A673 (cell line): ENCODE data around the gene DDB1. TPM values are rescaled to one million over a fixed set of nuclear protein-coding genes. Genes with fewer than 3 reads are reported as not detected.

ENCODE experiments used
- BruUV-seq: library from RNA; stranded (reverse); fragments of 400-500 nt; replicated peaks from 2 replicates; lab custom pipeline; 2021; lab: Mats Ljungman, UMichigan
- CTCF ChIA-PET: fragments of 300-600 bp; sonication (Branson Sonifier 250); formaldehyde crosslinking; loops from one replicate; lab custom pipeline; 2022; ENCODE audit warnings: antibody characterized with exemption; lab: Charles Lee
- POLR2A ChIA-PET: fragments of 300-600 bp; sonication (Branson Sonifier 250); formaldehyde crosslinking; loops from one replicate; lab custom pipeline; 2022; ENCODE audit warnings: antibody characterized with exemption; ENCODE audit not compliant: low non-redundant PET; lab: Charles Lee
- DNase-seq: peaks from one replicate; pipeline ENCODE4 v3.0.0-alpha.2; 2015; ENCODE audit warnings: low spot score
- H3K27ac ChIP-seq: fragments of 200-600 bp; sonication (generic); 2 replicates; pipeline ENCODE4 v1.5.1; 2016; ENCODE audit warnings: mixed run types, low read depth, mild to moderate bottlenecking, mixed read lengths, antibody characterized with exemption, low read length; ENCODE audit not compliant: poor library complexity, severe bottlenecking
- H3K27me3 ChIP-seq: fragments of 200-600 bp; sonication (generic); replicated peaks from 2 replicates; pipeline ENCODE4 v1.6.1; 2017; ENCODE audit warnings: mixed run types, low read depth, mild to moderate bottlenecking, mixed read lengths, antibody characterized with exemption, low read length; ENCODE audit not compliant: insufficient read depth, poor library complexity
- H3K36me3 ChIP-seq: fragments of 200-600 bp; sonication (generic); 2 replicates; pipeline ENCODE4 v1.6.1; 2016; ENCODE audit warnings: mixed run types, mild to moderate bottlenecking, mixed read lengths, antibody characterized with exemption, low read length; ENCODE audit not compliant: insufficient read depth, poor library complexity, severe bottlenecking
- H3K4me1 ChIP-seq: fragments of 200-600 bp; sonication (generic); 2 replicates; pipeline ENCODE4 v1.6.1; 2017; ENCODE audit warnings: mixed run types, mild to moderate bottlenecking, mixed read lengths, antibody characterized with exemption, low read length; ENCODE audit not compliant: insufficient read depth, poor library complexity, severe bottlenecking
- H3K4me3 ChIP-seq: fragments of 200-600 bp; sonication (generic); 2 replicates; pipeline ENCODE4 v1.5.1; 2016; ENCODE audit warnings: low read depth, mixed run types, mild to moderate bottlenecking, mixed read lengths, low read length; ENCODE audit not compliant: poor library complexity, severe bottlenecking
- H3K9me3 ChIP-seq: fragments of 200-600 bp; sonication (generic); 2 replicates; pipeline ENCODE4 v1.6.1; 2016; ENCODE audit warnings: mixed run types, low read depth, mild to moderate bottlenecking, mixed read lengths, antibody characterized with exemption, low read length; ENCODE audit not compliant: poor library complexity, severe bottlenecking
- EZH2 ChIP-seq: fragments of 200-600 bp; sonication (generic); IDR thresholded peaks from 2 replicates; pipeline ENCODE4 v1.6.1; 2017; ENCODE audit warnings: borderline replicate concordance, low read depth, mild to moderate bottlenecking, mixed read lengths, antibody characterized with exemption, low read length; ENCODE audit not compliant: poor library complexity, severe bottlenecking
- intact Hi-C: fragments of 100-400 bp; cut with micrococcal nuclease; formaldehyde crosslinking; loops from one replicate; pipeline ENCODE4 v1.10.0; 2022; ENCODE audit not compliant: unreplicated experiment
- total RNA-seq: library from RNA; stranded (reverse); gene quantifications from 2 replicates; pipeline ENCODE4 v1.2.3, GENCODE V29; 2021
- TF ChIP-seq, protein P1 (sequence below): fragments of 300-800, 200-600 bp; sonication (generic); conservative IDR thresholded peaks from 2 replicates; pipeline ENCODE4 v1.5.1; 2017; ENCODE audit warnings: low read depth, mild to moderate bottlenecking, antibody characterized with exemption, low read length, moderate library complexity, mixed read lengths

Gene DDB1
- total RNA-seq, 1 experiment from 2014 or later, result 305 TPM

- no peaks in the 10 kb centered on the region for H3K4me1 ChIP-seq
- TF ChIP-seq EZH2, result no peak
- TF ChIP-seq, protein P1, sequence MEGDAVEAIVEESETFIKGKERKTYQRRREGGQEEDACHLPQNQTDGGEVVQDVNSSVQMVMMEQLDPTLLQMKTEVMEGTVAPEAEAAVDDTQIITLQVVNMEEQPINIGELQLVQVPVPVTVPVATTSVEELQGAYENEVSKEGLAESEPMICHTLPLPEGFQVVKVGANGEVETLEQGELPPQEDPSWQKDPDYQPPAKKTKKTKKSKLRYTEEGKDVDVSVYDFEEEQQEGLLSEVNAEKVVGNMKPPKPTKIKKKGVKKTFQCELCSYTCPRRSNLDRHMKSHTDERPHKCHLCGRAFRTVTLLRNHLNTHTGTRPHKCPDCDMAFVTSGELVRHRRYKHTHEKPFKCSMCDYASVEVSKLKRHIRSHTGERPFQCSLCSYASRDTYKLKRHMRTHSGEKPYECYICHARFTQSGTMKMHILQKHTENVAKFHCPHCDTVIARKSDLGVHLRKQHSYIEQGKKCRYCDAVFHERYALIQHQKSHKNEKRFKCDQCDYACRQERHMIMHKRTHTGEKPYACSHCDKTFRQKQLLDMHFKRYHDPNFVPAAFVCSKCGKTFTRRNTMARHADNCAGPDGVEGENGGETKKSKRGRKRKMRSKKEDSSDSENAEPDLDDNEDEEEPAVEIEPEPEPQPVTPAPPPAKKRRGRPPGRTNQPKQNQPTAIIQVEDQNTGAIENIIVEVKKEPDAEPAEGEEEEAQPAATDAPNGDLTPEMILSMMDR, result no peak
- no peaks in the 10 kb centered on the region for H3K9me3 ChIP-seq
- POLR2A ChIA-PET, result no interaction called here
- H3K4me3 ChIP-seq, result no peak overlapping the region
- intact Hi-C loops, result no loop called here
- BruUV-seq, result no TSS peak
- no peaks in the 10 kb centered on the region for H3K36me3 ChIP-seq
- no peaks in the 10 kb centered on the region for H3K27me3 ChIP-seq
- CTCF ChIA-PET, result no interaction called here
- no peak overlapping the region for H3K27ac ChIP-seq
- DNase-seq, result no peak
Measured at GRCh38 chr11:61287338-61287977, 45.4 kb downstream of the DDB1 start.

DNA sequence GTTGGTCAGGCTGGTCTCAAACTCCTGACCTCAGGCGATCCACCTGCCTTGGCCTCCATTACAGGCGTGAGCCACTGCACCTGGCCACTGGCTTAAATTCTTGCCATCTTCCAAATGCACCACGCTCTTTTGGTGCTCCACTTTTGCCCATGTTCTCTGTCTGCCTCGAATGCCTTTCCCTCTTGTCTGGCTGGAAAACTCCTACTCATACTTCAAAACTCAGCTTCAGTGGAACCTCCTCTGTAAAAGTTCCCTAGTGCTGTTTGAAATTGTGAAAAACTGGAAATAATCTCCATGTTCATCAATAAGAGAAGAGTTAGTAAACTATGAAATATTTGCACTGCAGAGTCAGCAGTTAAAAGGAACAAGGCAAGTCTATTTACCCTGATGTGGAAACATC lies 49.3 kb downstream of the DDB1 start:
- H3K4me1 ChIP-seq, result no peaks in the 10 kb centered on the region
- H3K36me3 ChIP-seq, result no peaks in the 10 kb centered on the region
- H3K9me3 ChIP-seq, result no peaks in the 10 kb centered on the region
- no peak overlapping the region for H3K27ac ChIP-seq
- DNase-seq, result no peak
- ChIA-PET CTCF (no interaction called here), POLR2A (interaction anchor here (0.7 kb wide), 1 partner anchor 108 kb away, joined by 3 read pairs; no protein-coding TSS in a partner anchor)
- no TSS peak for BruUV-seq
- H3K27me3 ChIP-seq, result no peaks in the 10 kb centered on the region
- intact Hi-C loops, result no loop called here
- H3K4me3 ChIP-seq, result no peak overlapping the region
- TF ChIP-seq EZH2, result no peak
- TF ChIP-seq, protein P1, result no peak

GRCh38 chr11:61281581-61282250 lies 51.2 kb downstream of the DDB1 start:
- peak; percentile 68 for DNase-seq
- Histone ChIP-seq H3K4me1 (no peaks in the 10 kb centered on the region), H3K4me3 (no peak overlapping the region), H3K27me3 (no peaks in the 10 kb centered on the region), H3K36me3 (no peaks in the 10 kb centered on the region), H3K9me3 (no peaks in the 10 kb centered on the region), H3K27ac (no peak overlapping the region)
- ChIA-PET CTCF (no interaction called here), POLR2A (no interaction called here)
- intact Hi-C loops, result no loop called here
- TF ChIP-seq EZH2, result no peak
- TF ChIP-seq, protein P1, result no peak
- no TSS peak for BruUV-seq
